GM18870 (cell line): ENCODE data around the gene CFL1.
"Not testable (repeated sequence)": the region's sequence is repeated elsewhere in the genome, so short reads cannot be mapped to it uniquely, and the experiment has no call there.

ENCODE experiments used
- ATAC-seq: cut with Tn5 transposase; IDR thresholded peaks from one replicate; pipeline ENCODE4 v1.9.1; 2021; ENCODE audit warnings: moderate library complexity; ENCODE audit not compliant: unreplicated experiment

CFL1 gene

GRCh38 chr11:65859812-65860277, 1.9 kb upstream of the CFL1 start:
- no peak for ATAC-seq

- ATAC-seq = peak; percentile 52
Measured at GRCh38 chr11:65859095-65859811, 1.3 kb upstream of the CFL1 start.

- no peak for ATAC-seq
Measured at GRCh38 chr11:65858681-65859087, 704 bp upstream of the CFL1 start.

- no peak for ATAC-seq
Measured at GRCh38 chr11:65857500-65857852, 504 bp downstream of the CFL1 start.

- peak; percentile 21 for ATAC-seq
Measured at GRCh38 chr11:65856689-65857499, 1.1 kb downstream of the CFL1 start.

GRCh38 chr11:65855927-65856363, 2.0 kb downstream of the CFL1 start:
- ATAC-seq = no peak

GRCh38 chr11:65854852-65855837, 2.8 kb downstream of the CFL1 start:
- no peak for ATAC-seq

GRCh38 chr11:65854161-65854592, 3.8 kb downstream of the CFL1 start:
- ATAC-seq = no peak

GRCh38 chr11:65853246-65853979, 4.6 kb downstream of the CFL1 start:
- no peak for ATAC-seq

GRCh38 chr11:65852508-65853245, 5.3 kb downstream of the CFL1 start:
- ATAC-seq = no peak

GRCh38 chr11:65851811-65852507, 6.0 kb downstream of the CFL1 start:
- no peak for ATAC-seq

- ATAC-seq = no peak
Measured at GRCh38 chr11:65851083-65851579, 6.8 kb downstream of the CFL1 start.

- ATAC-seq = no peak
Measured at GRCh38 chr11:65850217-65851082, 7.5 kb downstream of the CFL1 start.

- no peak for ATAC-seq
Measured at GRCh38 chr11:65849771-65850216, 8.2 kb downstream of the CFL1 start.

GRCh38 chr11:65849366-65849765, 8.6 kb downstream of the CFL1 start:
- ATAC-seq = no peak

- ATAC-seq = not testable (repeated sequence)
Measured at GRCh38 chr11:65848693-65849092, 9.3 kb downstream of the CFL1 start.

GRCh38 chr11:65847746-65848145, 10.2 kb downstream of the CFL1 start:
- no peak for ATAC-seq
